Endothelial cell of umbilical vein (primary cell): ENCODE results near the gene TMEM127. TPM values are rescaled to one million over a fixed set of nuclear protein-coding genes. Genes with fewer than 3 reads are reported as not detected.

ENCODE experiments used
- BruUV-seq: library from RNA; stranded (reverse); fragments of 400-500 nt; replicated peaks from 2 replicates; lab custom pipeline; 2021; lab: Mats Ljungman, UMichigan
- CTCF ChIA-PET: fragments of 300-600, 350-600 bp; sonication (Branson Sonifier 250); formaldehyde crosslinking; loops from one replicate; lab custom pipeline; 2021; ENCODE audit warnings: antibody characterized with exemption, inconsistent platforms; lab: Charles Lee
- POLR2A ChIA-PET: fragments of 300-600, 350-600 bp; sonication (Branson Sonifier 250); formaldehyde crosslinking; loops from one replicate; lab custom pipeline; 2021; ENCODE audit warnings: antibody characterized with exemption, inconsistent platforms; lab: Charles Lee
- DNase-seq: peaks from one replicate; pipeline ENCODE4 v3.0.0-alpha.2; 2011; ENCODE audit warnings: low read depth, low spot score
- FAIRE-seq: peaks from 2 replicates; lab custom pipeline; 2011; peaks lifted over from hg19 to GRCh38; lab: Jason Lieb, UNC
- H2AFZ ChIP-seq: 2 replicates; pipeline ENCODE4 v1.6.0; 2012; ENCODE audit warnings: low read depth, low read length, control low read depth, inconsistent platforms
- H3K27ac ChIP-seq: 2 replicates; pipeline ENCODE4 v1.5.1; 2011; ENCODE audit warnings: low read depth, mild to moderate bottlenecking, control low read depth, low read length, moderate library complexity; ENCODE audit not compliant: insufficient read depth
- H3K27me3 ChIP-seq, 2 experiments: 2 replicates each; pipeline versions ENCODE4 v1.6.0 to v1.6.1; 2011; ENCODE audit warnings: low read length in 2 of 2, mixed read lengths in 1 of 2; ENCODE audit not compliant: control insufficient read depth in 2 of 2, insufficient read depth in 2 of 2
- H3K36me3 ChIP-seq, 2 experiments: 2 replicates in 1 of 2; 3 replicates in 1 of 2; pipeline ENCODE4 v1.5.1; 2011; ENCODE audit warnings: low read length in 2 of 2, mild to moderate bottlenecking in 1 of 2, moderate library complexity in 1 of 2; ENCODE audit not compliant: control insufficient read depth in 2 of 2, insufficient read depth in 2 of 2; ENCODE audit errors: extremely low read depth in 1 of 2
- H3K4me1 ChIP-seq: 3 replicates; pipeline ENCODE4 v1.5.1; 2011; ENCODE audit warnings: mild to moderate bottlenecking, low read length; ENCODE audit not compliant: control insufficient read depth, insufficient read depth; ENCODE audit errors: extremely low read depth
- H3K4me2 ChIP-seq: 2 replicates; pipeline ENCODE4 v1.6.1; 2011; ENCODE audit warnings: low read length, control low read depth, mixed read lengths; ENCODE audit not compliant: insufficient read depth
- H3K4me3 ChIP-seq, 3 experiments: fragments of 200-600 bp in 1 of 3; sonication (generic), shearing (Covaris generic) in 1 of 3; replicated peaks in 1 of 3; 2 replicates each; pipeline ENCODE4 v1.5.1; 2011 to 2016; ENCODE audit warnings: control low read depth in 3 of 3, low read length in 3 of 3, mild to moderate bottlenecking in 2 of 3, inconsistent platforms in 1 of 3, low read depth in 1 of 3, moderate library complexity in 1 of 3; ENCODE audit not compliant: insufficient read depth in 1 of 3
- H3K79me2 ChIP-seq: 2 replicates; pipeline ENCODE4 v1.6.0; 2012; ENCODE audit warnings: low read length, inconsistent platforms; ENCODE audit not compliant: control insufficient read depth, insufficient read depth
- H3K9ac ChIP-seq: replicated peaks from 2 replicates; pipeline ENCODE3; 2011; ENCODE audit warnings: low read length, control low read depth; ENCODE audit not compliant: insufficient read depth; ENCODE audit errors: extremely low read depth
- H3K9me1 ChIP-seq: replicated peaks from 3 replicates; pipeline ENCODE4 v1.6.0; 2011; ENCODE audit warnings: mild to moderate bottlenecking, low read length; ENCODE audit not compliant: control insufficient read depth, insufficient read depth; ENCODE audit errors: extremely low read depth
- H3K9me3 ChIP-seq: replicated peaks from 2 replicates; pipeline ENCODE4 v1.5.1; 2012; ENCODE audit warnings: low read length, inconsistent platforms; ENCODE audit not compliant: control insufficient read depth, insufficient read depth
- H4K20me1 ChIP-seq: replicated peaks from 2 replicates; pipeline ENCODE3; 2011; ENCODE audit warnings: mild to moderate bottlenecking, low read length; ENCODE audit not compliant: control insufficient read depth, insufficient read depth; ENCODE audit errors: extremely low read depth
- CTCF ChIP-seq, 2 donors: IDR thresholded peaks; 1 replicate in 1 of 2; 2 replicates in 1 of 2; pipeline ENCODE4 v1.5.1; 2011; ENCODE audit warnings: low read length in 2 of 2, mild to moderate bottlenecking in 2 of 2, moderate library complexity in 2 of 2, control low read depth in 1 of 2, inconsistent platforms in 1 of 2, low read depth in 1 of 2; ENCODE audit not compliant: insufficient read depth in 1 of 2; ENCODE audit errors: extremely low read depth in 1 of 2
- FOS ChIP-seq: IDR thresholded peaks from 2 replicates; pipeline ENCODE4 v1.6.1; 2011; ENCODE audit warnings: mild to moderate bottlenecking, low read length, moderate library complexity, borderline replicate concordance; ENCODE audit not compliant: insufficient read depth
- GATA2 ChIP-seq: IDR thresholded peaks from 2 replicates; pipeline ENCODE4 v1.7.0; 2011; ENCODE audit warnings: low read depth, mild to moderate bottlenecking, moderate library complexity, mixed read lengths, low read length; ENCODE audit not compliant: insufficient read length, insufficient read depth
- JUN ChIP-seq: IDR thresholded peaks from 2 replicates; pipeline ENCODE4 v1.6.1; 2011; ENCODE audit warnings: borderline replicate concordance, low read depth; ENCODE audit not compliant: insufficient read length, insufficient read depth
- POLR2AphosphoS5 ChIP-seq: IDR thresholded peaks from 2 replicates; pipeline ENCODE4 v1.6.1; 2012; ENCODE audit warnings: low read depth, mild to moderate bottlenecking, control low read depth, low read length, moderate library complexity; ENCODE audit not compliant: insufficient read depth
- dilution Hi-C: fragments of 300-500 bp; cut with MboI; formaldehyde crosslinking; loops from one replicate; pipeline ENCODE4 v1.15.0; 2019; ENCODE audit warnings: low sequenced_read_pairs; ENCODE audit not compliant: extremely low pct_ligation_motif_present
- intact Hi-C: fragments of 100-400 bp; cut with micrococcal nuclease; formaldehyde crosslinking; loops from one replicate; pipeline ENCODE4 v1.10.0; 2022
- polyA plus RNA-seq, 4 experiments: library from polyadenylated mRNA; depleted of rRNA in 3 of 4; stranded (reverse) in 3 of 4; unstranded in 1 of 4; fragments of >200 nt; gene quantifications; 2 replicates each; pipeline versions ENCODE4 v1.2.1 to v1.2.3, GENCODE V29; 2011 to 2012; ENCODE audit warnings: missing spikeins in 1 of 4
- total RNA-seq: library from RNA; stranded (reverse); gene quantifications from 2 replicates; pipeline ENCODE4 v1.2.3, GENCODE V29; 2021

Gene TMEM127
- total and polyA plus RNA-seq, 2 donors (not counting 3 experiments of a cell fraction or from before 2014, with no cell fraction given), result 48.4 to 75.7 TPM

- no peaks in the 10 kb centered on the region for H3K9me1 ChIP-seq
- no peak overlapping the region for H3K4me3 ChIP-seq
- CTCF ChIA-PET, result interaction anchor here (1.7 kb wide), 1 partner anchor 115 kb away, joined by 4 read pairs; no protein-coding TSS in a partner anchor
- TF ChIP-seq POLR2AphosphoS5 (no peak), GATA2 (no peak), FOS (no peak), JUN (no peak), CTCF (IDR thresholded peaks at IDR 0.05; ENCODE audit: extremely low read depth in 1 of 2, insufficient read depth in 1 of 2, low read depth in 1 of 2, low read length in 2 of 2) (no peak)
- DNase-seq (no peak), FAIRE-seq (no peak)
- H3K4me2 ChIP-seq, result no peak overlapping the region
- no peak overlapping the region for H3K27ac ChIP-seq
- POLR2A ChIA-PET, result no interaction called here
- H3K36me3 ChIP-seq, result no peaks in the 10 kb centered on the region
- no peak overlapping the region for H2AFZ ChIP-seq
- no peaks in the 10 kb centered on the region for H3K9me3 ChIP-seq
- H3K4me1 ChIP-seq, result no peaks in the 10 kb centered on the region
- no peaks in the 10 kb centered on the region for H4K20me1 ChIP-seq
- H3K79me2 ChIP-seq, result no peaks in the 10 kb centered on the region
- no TSS peak for BruUV-seq
- dilution Hi-C loops, result no loop called here
- intact Hi-C loops, result no loop called here
- H3K27me3 ChIP-seq, result no peaks in the 10 kb centered on the region
- H3K9ac ChIP-seq, result no peak overlapping the region
Measured at GRCh38 chr2:96231316-96231715, 34.5 kb downstream of the TMEM127 start.
